IMR-90 (cell line): Measurements from ENCODE around the gene PRRG2. TPM values are rescaled to one million over a fixed set of nuclear protein-coding genes. Genes with fewer than 3 reads are reported as not detected.

Experiments
- ATAC-seq: fragments of 200-7000 bp; cut with Tn5 transposase; 2 replicates; pipeline ENCODE4 v1.9.1; 2020; ENCODE audit warnings: low read depth, mild to moderate bottlenecking, moderate library complexity
- BruUV-seq: library from RNA; stranded (reverse); fragments of 400-500 nt; replicated peaks from 2 replicates; lab custom pipeline; 2021; lab: Mats Ljungman, UMichigan
- CTCF ChIA-PET: fragments of 300-600 bp; formaldehyde crosslinking; extraction: SDS; loops from one replicate; lab custom pipeline; 2021; ENCODE audit warnings: antibody characterized with exemption; lab: Yijun Ruan, JAX
- POLR2A ChIA-PET: fragments of 300-600 bp; sonication (Branson Sonifier 250); formaldehyde crosslinking; loops from one replicate; lab custom pipeline; 2022; ENCODE audit warnings: antibody characterized with exemption; ENCODE audit not compliant: unreplicated experiment; lab: Charles Lee
- DNase-seq: peaks from one replicate; pipeline ENCODE4 v3.0.0; 2013
- H2AFZ ChIP-seq: replicated peaks from 2 replicates; pipeline ENCODE3; 2013; ENCODE audit warnings: low read length, mild to moderate bottlenecking; ENCODE audit not compliant: poor library complexity
- H2AK5ac ChIP-seq: 2 replicates; pipeline ENCODE4 v1.6.1; 2013; ENCODE audit warnings: low read depth, low read length, inconsistent platforms
- H2AK9ac ChIP-seq: replicated peaks from 2 replicates; pipeline ENCODE3; 2013; ENCODE audit warnings: mild to moderate bottlenecking, low read depth, low read length, moderate library complexity; ENCODE audit not compliant: poor library complexity
- H2BK120ac ChIP-seq: 2 replicates; pipeline ENCODE4 v1.6.1; 2013; ENCODE audit warnings: low read depth, low read length, inconsistent platforms
- H2BK15ac ChIP-seq: 3 replicates; pipeline ENCODE4 v1.6.1; 2013; ENCODE audit warnings: low read depth, low read length, inconsistent platforms
- H2BK20ac ChIP-seq: 2 replicates; pipeline ENCODE4 v1.6.1; 2013; ENCODE audit warnings: low read depth, mild to moderate bottlenecking, inconsistent platforms, low read length, moderate library complexity
- H2BK5ac ChIP-seq: 2 replicates; pipeline ENCODE4 v1.6.1; 2013; ENCODE audit warnings: mild to moderate bottlenecking, low read depth, low read length, inconsistent platforms; ENCODE audit not compliant: poor library complexity, severe bottlenecking
- H3K14ac ChIP-seq: replicated peaks from 2 replicates; pipeline ENCODE4 v1.6.1; 2013; ENCODE audit warnings: low read depth, low read length, inconsistent platforms
- H3K18ac ChIP-seq: 2 replicates; pipeline ENCODE4 v1.6.1; 2013; ENCODE audit warnings: low read depth, low read length, control low read depth
- H3K23ac ChIP-seq: 2 replicates; pipeline ENCODE4 v1.6.1; 2013; ENCODE audit warnings: low read depth, low read length, inconsistent platforms
- H3K27ac ChIP-seq: 2 replicates; pipeline ENCODE4 v1.5.1; 2013; ENCODE audit warnings: mild to moderate bottlenecking, control low read depth, low read length; ENCODE audit not compliant: insufficient read depth
- H3K27me3 ChIP-seq: 2 replicates; pipeline ENCODE4 v1.6.1; 2013; ENCODE audit warnings: low read length; ENCODE audit not compliant: control insufficient read depth, insufficient read depth
- H3K36me3 ChIP-seq: 2 replicates; pipeline ENCODE4 v1.6.1; 2013; ENCODE audit warnings: low read length, mixed read lengths; ENCODE audit not compliant: control insufficient read depth, insufficient read depth
- H3K4ac ChIP-seq: 2 replicates; pipeline ENCODE4 v1.6.1; 2013; ENCODE audit warnings: low read depth, low read length, inconsistent platforms
- H3K4me1 ChIP-seq: 2 replicates; pipeline ENCODE4 v1.6.1; 2013; ENCODE audit warnings: low read length, mixed read lengths; ENCODE audit not compliant: control insufficient read depth, insufficient read depth
- H3K4me2 ChIP-seq: 2 replicates; pipeline ENCODE4 v1.6.1; 2013; ENCODE audit warnings: low read depth, mild to moderate bottlenecking, control low read depth, low read length, moderate library complexity
- H3K4me3 ChIP-seq: 2 replicates; pipeline ENCODE4 v1.5.1; 2013; ENCODE audit warnings: low read depth, mild to moderate bottlenecking, control low read depth, low read length, moderate library complexity; ENCODE audit not compliant: insufficient read depth
- H3K56ac ChIP-seq: 2 replicates; pipeline ENCODE4 v1.6.1; 2013; ENCODE audit warnings: low read length, inconsistent platforms; ENCODE audit not compliant: insufficient read depth; ENCODE audit errors: extremely low read depth
- H3K79me1 ChIP-seq, 2 experiments: 2 replicates each; pipeline ENCODE4 v1.6.1; 2013; ENCODE audit warnings: low read length in 2 of 2, inconsistent platforms in 1 of 2, low read depth in 1 of 2
- H3K9ac ChIP-seq: 2 replicates; pipeline ENCODE4 v1.6.1; 2013; ENCODE audit warnings: low read depth, low read length, control low read depth
- H3K9me1 ChIP-seq: 2 replicates; pipeline ENCODE4 v1.6.1; 2013; ENCODE audit warnings: low read length, inconsistent platforms; ENCODE audit not compliant: insufficient read depth
- H3K9me3 ChIP-seq: 2 replicates; pipeline ENCODE4 v1.6.1; 2013; ENCODE audit warnings: low read length; ENCODE audit not compliant: control insufficient read depth, insufficient read depth
- H4K20me1 ChIP-seq: 2 replicates; pipeline ENCODE4 v1.6.1; 2013; ENCODE audit warnings: low read length, inconsistent platforms; ENCODE audit not compliant: insufficient read depth
- H4K5ac ChIP-seq: 2 replicates; pipeline ENCODE4 v1.6.1; 2013; ENCODE audit warnings: mild to moderate bottlenecking, low read depth, low read length, control low read depth
- H4K8ac ChIP-seq, 2 experiments: 2 replicates each; pipeline ENCODE4 v1.6.1; 2013; ENCODE audit warnings: low read depth in 2 of 2, low read length in 2 of 2, control low read depth in 1 of 2, inconsistent platforms in 1 of 2
- H4K91ac ChIP-seq: 2 replicates; pipeline ENCODE4 v1.6.1; 2013; ENCODE audit warnings: low read depth, low read length, inconsistent platforms; ENCODE audit not compliant: insufficient read depth
- BHLHE40 ChIP-seq: fragments of 150-350 bp; IDR thresholded peaks from 2 replicates; pipeline ENCODE4 v1.6.1; 2016; ENCODE audit warnings: mild to moderate bottlenecking, low read depth, low read length
- CEBPB ChIP-seq: IDR thresholded peaks from 2 replicates; pipeline ENCODE4 v1.6.1; 2012; ENCODE audit warnings: low read depth, low read length, improper control_type of control experiment
- CHD1 ChIP-seq: IDR thresholded peaks from 2 replicates; pipeline ENCODE4 v1.6.1; 2012; ENCODE audit warnings: low read depth, low read length, improper control_type of control experiment
- ELK1 ChIP-seq: fragments of 150-350 bp; IDR thresholded peaks from 2 replicates; pipeline ENCODE4 v1.6.1; 2016; ENCODE audit warnings: low read depth, mild to moderate bottlenecking, low read length, moderate library complexity, borderline replicate concordance
- FOS ChIP-seq: fragments of 150-350 bp; IDR thresholded peaks from 2 replicates; pipeline ENCODE4 v1.6.1; 2016; ENCODE audit warnings: low read depth, low read length
- MAFK ChIP-seq: IDR thresholded peaks from 2 replicates; pipeline ENCODE4 v1.6.1; 2012; ENCODE audit warnings: low read depth, low read length, improper control_type of control experiment
- MAZ ChIP-seq: IDR thresholded peaks from 2 replicates; pipeline ENCODE4 v1.6.1; 2012; ENCODE audit warnings: low read depth, mild to moderate bottlenecking, low read length, improper control_type of control experiment, moderate library complexity, borderline replicate concordance
- MXI1 ChIP-seq: IDR thresholded peaks from 2 replicates; pipeline ENCODE4 v1.6.1; 2012; ENCODE audit warnings: low read depth, mild to moderate bottlenecking, low read length, moderate library complexity, borderline replicate concordance
- NFE2L2 ChIP-seq: fragments of 150-350 bp; IDR thresholded peaks from 2 replicates; pipeline ENCODE4 v1.6.1; 2016; ENCODE audit warnings: low read depth, mild to moderate bottlenecking, low read length
- POLR2A ChIP-seq: IDR thresholded peaks from 2 replicates; pipeline ENCODE4 v1.6.1; 2012; ENCODE audit warnings: mild to moderate bottlenecking, low read depth, low read length
- RAD21 ChIP-seq: IDR thresholded peaks from 2 replicates; pipeline ENCODE4 v1.6.1; 2012; ENCODE audit warnings: low read length, improper control_type of control experiment
- RCOR1 ChIP-seq: IDR thresholded peaks from 2 replicates; pipeline ENCODE4 v1.6.1; 2012; ENCODE audit warnings: mild to moderate bottlenecking, low read length, improper control_type of control experiment; ENCODE audit not compliant: insufficient replicate concordance
- RFX5 ChIP-seq: IDR thresholded peaks from 2 replicates; pipeline ENCODE4 v1.8.0; 2012; ENCODE audit warnings: low read depth, mild to moderate bottlenecking, low read length, moderate library complexity
- SMC3 ChIP-seq: fragments of 150-350 bp; IDR thresholded peaks from 2 replicates; pipeline ENCODE4 v1.6.1; 2016; ENCODE audit warnings: low read depth, mild to moderate bottlenecking, antibody characterized with exemption, low read length, moderate library complexity
- WGBS, 2 experiments: methylation state at CpG; one replicate each; pipeline versions ENCODE4 v1.1.5 to v1.1.7; 2013; ENCODE audit warnings: missing lambda C conversion rate in 2 of 2; ENCODE audit not compliant: insufficient read length in 1 of 2; ENCODE audit errors: extremely low coverage in 2 of 2; 5-methylcytosine and 5-hydroxymethylcytosine counted together
- dilution Hi-C: fragments of 300-500 bp; cut with HindIII; formaldehyde crosslinking; loops from one replicate; pipeline ENCODE4 v1.14.3; 2018; ENCODE audit warnings: low sequenced_read_pairs; ENCODE audit not compliant: unreplicated experiment
- in situ Hi-C: fragments of 300-500 bp; cut with MboI; formaldehyde crosslinking; loops from 3 replicates; pipeline ENCODE4 v1.14.3; 2019; ENCODE audit warnings: low sequenced_read_pairs, inconsistent platforms, mixed read lengths
- intact Hi-C: fragments of 100-400 bp; cut with micrococcal nuclease; formaldehyde crosslinking; loops from 2 replicates; pipeline ENCODE4 v1.10.0; 2022
- polyA plus RNA-seq, 3 experiments: library from polyadenylated mRNA; depleted of rRNA; stranded (reverse); fragments of >200 nt; gene quantifications; 2 replicates each; pipeline ENCODE4 v1.2.3, GENCODE V29; 2012; ENCODE audit warnings: low replicate concordance in 1 of 3
- total RNA-seq: library from RNA; depleted of rRNA; stranded (reverse); fragments of >200 nt; gene quantifications from 2 replicates; pipeline ENCODE4 v1.2.3, GENCODE V29; 2012

The PRRG2 gene
- total and polyA plus RNA-seq, 2 of the 4 experiments (the other 2 are of a cell fraction), result 0.14 to 0.54 TPM

GRCh38 chr19:49536921-49537462 is 44.1 kb upstream of the PRRG2 start:
- CTCF ChIA-PET, result interaction anchor here (0.7 to 1.4 kb wide), 2 partner anchors 9 to 13 kb away, joined by 3 to 5 read pairs; no protein-coding TSS in a partner anchor
- no peak overlapping the region for H2BK120ac ChIP-seq
- H3K9me1 ChIP-seq, result 0 out of 2 replicates have a peak, but pooled peaks cover 3% of the 10 kb centered on the region
- no TSS peak for BruUV-seq
- no peaks in the 10 kb centered on the region for H3K9me3 ChIP-seq
- no peak overlapping the region for H2AK5ac ChIP-seq
- no peak overlapping the region for H2BK5ac ChIP-seq
- peaks cover 4% of the 10 kb centered on the region for H4K20me1 ChIP-seq
- no peak overlapping the region for H3K23ac ChIP-seq
- no peak for TF ChIP-seq RFX5
- TF ChIP-seq POLR2A, result no peak
- no peak for TF ChIP-seq ELK1
- no peak for TF ChIP-seq RAD21
- TF ChIP-seq RCOR1, result no peak
- TF ChIP-seq MAZ, result no peak
- no peak for TF ChIP-seq BHLHE40
- TF ChIP-seq CEBPB, result no peak
- no peak for TF ChIP-seq MXI1
- no peak for TF ChIP-seq CHD1
- TF ChIP-seq NFE2L2, result no peak
- no peak for TF ChIP-seq MAFK
- TF ChIP-seq FOS, result no peak
- no peak for TF ChIP-seq SMC3
- H3K14ac ChIP-seq, result no peak overlapping the region
- H2AK9ac ChIP-seq, result no peak overlapping the region
- WGBS, 2 experiments, result 91% methylated on average over 15 of the region's 22 CpGs; no CpG with 5 or more reads in 1 of the 2 experiments
- ATAC-seq (no peak), DNase-seq (no peak)
- no peak overlapping the region for H4K5ac ChIP-seq
- no peak overlapping the region for H3K18ac ChIP-seq
- peaks cover 4% of the 10 kb centered on the region for H3K4me1 ChIP-seq
- in situ Hi-C loops, result no loop called here
- no peak overlapping the region for H2AFZ ChIP-seq
- H3K56ac ChIP-seq, result no peak overlapping the region
- peaks cover 5 to 11% of the 10 kb centered on the region in 2 experiments; a peak in 3 of 4 replicates for H3K79me1 ChIP-seq
- intact Hi-C loops, result no loop called here
- H4K8ac ChIP-seq, result no peak overlapping the region
- dilution Hi-C loops, result no loop called here
- H2BK15ac ChIP-seq, result no peak overlapping the region
- H3K4ac ChIP-seq, result no peak overlapping the region
- no peaks in the 10 kb centered on the region for H3K27me3 ChIP-seq
- H4K91ac ChIP-seq, result no peak overlapping the region
- H3K9ac ChIP-seq, result no peak overlapping the region
- POLR2A ChIA-PET, result no interaction called here
- no peak overlapping the region for H3K4me2 ChIP-seq
- no peak overlapping the region for H3K27ac ChIP-seq
- H2BK20ac ChIP-seq, result no peak overlapping the region
- H3K36me3 ChIP-seq, result peaks cover 16% of the 10 kb centered on the region
- H3K4me3 ChIP-seq, result no peak overlapping the region
